NOMO-1 treated with dmso at 0.1 percent for 144 hours (cell line): ENCODE data around the gene GSC2.

Source experiments
- DNase-seq: peaks from one replicate; lab custom pipeline; 2025; ENCODE audit not compliant: unreplicated experiment; lab: John Stamatoyannopoulos, UW

The GSC2 gene

GRCh38 chr22:19098157-19098556 lies 51.9 kb downstream of the GSC2 start:
- DNase-seq = no peak

GRCh38 chr22:19097518-19097917 lies 52.6 kb downstream of the GSC2 start:
- DNase-seq = no peak
